GM21360 (cell line): ENCODE data around the gene ZNF365.
"Not testable (repeated sequence)": the region's sequence is repeated elsewhere in the genome, so short reads cannot be mapped to it uniquely, and the experiment has no call there.

Experiments
- ATAC-seq: cut with Tn5 transposase; IDR thresholded peaks from one replicate; pipeline ENCODE4 v1.9.1; 2021; ENCODE audit warnings: mild to moderate bottlenecking, moderate library complexity; ENCODE audit not compliant: unreplicated experiment

Gene ZNF365, protein sequence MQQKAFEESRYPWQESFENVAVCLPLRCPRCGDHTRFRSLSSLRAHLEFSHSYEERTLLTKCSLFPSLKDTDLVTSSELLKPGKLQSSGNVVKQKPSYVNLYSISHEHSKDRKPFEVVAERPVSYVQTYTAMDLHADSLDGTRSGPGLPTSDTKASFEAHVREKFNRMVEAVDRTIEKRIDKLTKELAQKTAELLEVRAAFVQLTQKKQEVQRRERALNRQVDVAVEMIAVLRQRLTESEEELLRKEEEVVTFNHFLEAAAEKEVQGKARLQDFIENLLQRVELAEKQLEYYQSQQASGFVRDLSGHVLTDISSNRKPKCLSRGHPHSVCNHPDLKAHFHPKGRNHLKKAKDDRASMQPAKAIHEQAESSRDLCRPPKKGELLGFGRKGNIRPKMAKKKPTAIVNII

DNA sequence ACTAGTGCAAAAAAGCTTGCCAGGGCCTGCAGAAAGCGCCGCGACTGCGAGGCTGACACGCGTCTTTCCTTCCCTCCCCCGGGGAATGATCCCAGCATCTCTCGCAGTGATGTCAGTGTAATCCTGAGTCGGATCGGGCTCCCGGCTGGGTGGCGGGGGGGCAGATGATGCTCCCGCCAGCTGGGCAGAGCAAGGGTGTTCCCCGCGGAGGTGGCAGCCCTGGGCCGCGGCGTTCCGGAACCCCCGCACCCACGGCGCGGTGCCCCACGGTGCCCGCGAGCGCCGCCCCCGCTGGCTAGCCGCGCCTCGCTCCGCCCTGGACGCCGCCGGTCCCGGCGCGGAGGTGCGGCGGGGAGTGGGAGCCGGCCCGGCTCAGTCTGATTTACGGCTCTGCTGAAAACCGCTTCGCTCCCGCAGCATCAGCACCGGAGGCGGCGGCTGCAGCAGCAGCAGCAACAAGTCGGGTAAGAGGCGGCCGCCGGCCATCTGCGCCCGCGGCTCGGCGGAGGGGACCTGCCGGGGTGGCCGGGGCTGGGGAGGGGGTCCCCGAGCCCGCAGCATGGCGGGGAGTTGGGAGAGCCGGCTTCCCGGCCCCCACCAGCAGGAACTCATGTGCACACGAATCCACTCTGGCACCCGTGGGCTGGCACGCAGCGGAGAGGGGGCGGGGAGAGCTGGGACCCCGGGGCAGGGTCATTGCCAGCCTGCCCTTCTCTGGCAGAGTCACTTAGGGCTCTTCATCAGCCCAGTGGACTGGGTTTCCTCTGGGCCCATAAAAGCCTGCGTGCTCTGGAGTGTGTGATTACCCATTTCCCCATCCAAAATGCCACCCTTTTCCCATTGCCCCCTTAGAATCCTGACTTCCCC lies at the start of gene ZNF365:
Gene ZNF365, plus strand, starts transcription at position 375 of the 867 bp plus-strand sequence. CDS start 1,825 bp downstream, outside the sequence.
- no peak for ATAC-seq

DNA sequence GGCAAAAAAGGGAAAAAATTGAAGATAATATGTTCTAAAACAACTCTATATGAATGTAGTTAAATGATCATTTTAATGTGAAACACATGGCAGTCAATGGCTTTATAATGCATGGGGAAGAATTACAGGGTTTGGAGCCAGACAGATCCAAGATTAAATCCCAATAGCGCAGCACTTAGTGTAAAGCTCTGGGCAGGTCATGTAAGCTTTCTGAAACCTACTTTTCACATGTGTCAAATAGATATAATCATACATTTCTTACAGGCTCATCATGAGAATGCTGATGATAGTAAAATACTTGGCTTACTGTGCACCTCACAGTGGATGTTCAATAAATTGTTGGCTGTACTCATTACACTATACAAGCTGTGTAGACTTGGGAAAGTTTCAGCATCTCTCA lies 48.0 kb upstream of the ZNF365 start:
- no peak for ATAC-seq

DNA sequence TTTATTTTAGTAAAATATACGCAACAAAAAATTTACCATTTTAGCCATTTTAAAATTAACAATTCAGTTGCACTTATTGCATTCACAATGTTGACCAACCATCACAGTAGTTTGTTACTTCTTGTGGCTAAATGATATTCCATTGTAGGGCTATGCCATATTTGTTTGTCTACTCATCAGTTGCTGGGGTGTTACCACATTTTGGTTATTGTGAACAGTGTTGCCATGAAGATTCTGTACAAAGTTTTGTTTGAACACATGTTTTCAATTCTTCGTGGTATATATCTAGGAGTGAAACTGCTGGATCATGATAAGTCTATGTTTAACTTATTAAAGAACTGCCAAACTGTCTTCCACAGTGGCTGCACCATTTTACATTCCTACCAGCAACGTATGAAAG lies 46.3 kb upstream of the ZNF365 start:
- ATAC-seq: no peak

DNA sequence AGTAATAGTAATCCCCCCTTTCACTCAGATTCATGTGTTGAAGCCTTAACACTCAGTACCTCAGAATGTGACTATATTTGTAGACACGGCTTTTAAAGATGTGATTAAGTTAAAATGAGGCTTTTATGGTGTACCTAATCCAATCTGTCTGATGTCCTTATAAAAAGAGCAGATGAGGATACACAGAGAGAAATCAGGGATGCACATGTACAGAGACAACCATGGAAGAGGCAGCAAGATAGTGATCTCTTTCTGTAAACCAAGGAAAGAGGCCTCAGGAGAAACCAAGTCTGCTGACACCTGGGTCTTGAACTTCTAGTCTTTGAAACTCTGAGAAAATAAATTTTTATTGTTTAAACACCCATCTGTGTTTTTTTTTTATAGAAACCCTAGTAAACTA lies 44.0 kb upstream of the ZNF365 start:
- ATAC-seq: no peak

DNA sequence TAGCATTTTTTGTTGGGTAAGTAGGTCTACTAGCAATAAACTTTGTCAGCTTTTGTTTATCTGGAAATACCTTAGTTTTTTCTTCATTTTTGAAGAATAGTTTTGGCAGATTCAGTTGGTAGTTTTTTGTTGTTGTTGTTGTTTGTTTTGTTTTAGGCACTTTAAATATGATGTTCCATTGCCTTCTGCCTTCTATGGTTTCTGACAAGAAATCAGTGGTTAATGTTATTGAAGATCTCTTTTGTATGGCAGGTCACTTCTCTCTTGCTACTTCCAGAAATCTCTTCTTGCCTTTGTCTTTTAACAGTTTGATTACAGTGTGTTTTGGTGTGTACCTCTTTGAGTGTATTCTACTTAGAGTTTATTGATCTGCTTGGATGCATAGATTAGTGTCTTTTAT lies 41.8 kb upstream of the ZNF365 start:
- ATAC-seq: no peak

DNA sequence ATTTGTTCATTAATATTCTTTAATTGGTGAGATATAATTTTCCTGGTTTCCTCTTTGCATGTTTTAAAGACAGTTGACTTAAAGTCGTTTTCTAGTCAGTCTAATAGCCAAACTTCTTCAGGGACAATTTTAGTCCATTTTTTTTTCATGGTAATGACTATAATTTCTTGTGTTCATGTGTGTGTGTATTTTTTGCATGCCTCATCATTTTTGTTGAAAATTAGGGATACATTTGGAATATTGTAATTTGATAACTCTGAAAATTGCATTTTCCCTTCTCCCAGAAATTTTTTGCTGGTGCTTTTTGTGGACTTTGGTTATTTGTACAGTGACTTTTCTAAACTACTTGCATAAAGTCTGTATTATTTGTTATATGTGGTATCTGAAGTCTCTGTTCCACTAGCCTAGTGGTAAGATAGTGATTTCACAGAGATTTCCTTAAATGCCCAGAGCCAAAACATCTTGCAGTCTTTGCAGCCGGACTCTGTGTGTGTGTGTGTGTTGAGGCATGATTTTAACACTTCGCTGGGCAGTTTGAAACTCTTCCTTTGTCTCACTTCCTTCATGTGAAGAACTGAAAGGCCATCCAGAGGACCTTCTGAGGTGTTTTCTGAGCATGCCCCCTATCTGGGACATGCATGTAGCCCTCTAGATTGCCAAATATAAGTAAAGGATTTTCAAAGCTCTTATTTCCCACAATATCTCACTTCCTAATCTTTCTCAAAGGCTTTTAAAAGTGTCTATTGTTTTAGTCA lies 40.9 kb upstream of the ZNF365 start:
- no peak for ATAC-seq

DNA sequence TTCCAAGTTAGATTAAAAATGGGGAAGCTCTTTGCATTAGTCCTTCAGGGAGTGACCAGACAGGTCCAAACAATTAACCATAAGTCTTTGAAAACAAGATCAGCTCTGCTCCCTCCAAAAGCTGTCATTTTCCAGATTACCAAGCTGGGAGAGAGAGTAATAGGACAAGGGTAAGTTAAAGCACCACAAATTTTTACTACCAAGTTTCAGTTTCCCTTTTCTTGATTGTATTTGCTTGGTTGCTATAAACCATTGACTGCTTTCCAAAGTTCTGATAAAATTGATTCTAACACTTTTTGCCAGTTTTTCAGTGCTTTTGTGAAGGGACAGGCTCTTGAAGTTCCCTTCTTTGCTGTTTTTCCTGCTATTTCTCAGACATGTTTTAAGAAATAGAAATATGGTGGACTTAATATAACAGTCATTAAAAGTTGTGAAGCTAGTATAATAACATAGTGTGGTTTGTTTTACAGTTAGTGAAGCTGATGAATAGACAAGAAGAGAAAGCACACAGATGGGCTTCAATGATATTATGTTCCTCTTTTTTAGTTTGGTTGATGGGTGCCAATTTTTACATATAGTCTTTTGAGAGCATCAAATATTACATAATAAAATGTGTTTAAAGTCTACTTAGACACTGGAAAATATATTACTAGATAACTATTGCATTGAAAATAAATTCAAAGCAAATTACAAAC lies 40.0 kb upstream of the ZNF365 start:
- no peak for ATAC-seq

DNA sequence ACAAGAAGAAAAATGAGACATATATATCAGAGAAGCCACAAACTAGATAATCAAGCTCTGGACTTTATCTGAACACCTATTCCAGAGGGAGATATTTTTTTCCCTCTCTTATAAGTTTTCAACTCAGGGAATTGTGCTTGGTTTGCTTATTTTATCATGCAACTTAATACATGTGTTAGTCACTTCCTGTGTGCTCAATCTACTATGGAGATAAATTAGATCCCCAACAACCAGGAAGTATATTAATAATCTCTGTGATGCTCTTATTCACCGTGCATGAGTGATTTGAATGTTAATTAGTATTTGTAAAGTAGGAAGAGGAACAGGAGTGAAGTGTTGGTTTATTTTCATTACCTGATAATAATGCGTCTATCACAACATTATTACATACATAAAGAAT lies 38.8 kb upstream of the ZNF365 start:
- ATAC-seq: no peak

DNA sequence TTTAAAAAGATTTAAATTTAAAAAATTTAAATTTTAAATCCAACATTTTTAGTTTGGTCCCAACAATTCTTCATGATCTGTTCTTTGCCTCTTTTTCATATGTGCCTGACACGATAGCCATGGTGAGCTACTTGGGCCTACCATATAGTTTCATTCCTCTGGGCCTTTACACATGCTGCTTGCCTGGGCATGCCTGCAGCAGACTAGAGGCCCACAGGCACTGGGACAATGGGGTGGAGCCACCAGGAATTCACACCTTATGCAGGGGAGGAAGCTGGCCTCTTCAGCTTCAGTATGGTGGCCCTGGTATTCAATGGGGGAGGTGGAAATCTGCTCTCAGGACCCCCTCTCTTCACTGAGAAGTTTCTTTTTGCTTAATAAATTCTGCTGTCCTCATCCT lies 37.8 kb upstream of the ZNF365 start:
- ATAC-seq: no peak

DNA sequence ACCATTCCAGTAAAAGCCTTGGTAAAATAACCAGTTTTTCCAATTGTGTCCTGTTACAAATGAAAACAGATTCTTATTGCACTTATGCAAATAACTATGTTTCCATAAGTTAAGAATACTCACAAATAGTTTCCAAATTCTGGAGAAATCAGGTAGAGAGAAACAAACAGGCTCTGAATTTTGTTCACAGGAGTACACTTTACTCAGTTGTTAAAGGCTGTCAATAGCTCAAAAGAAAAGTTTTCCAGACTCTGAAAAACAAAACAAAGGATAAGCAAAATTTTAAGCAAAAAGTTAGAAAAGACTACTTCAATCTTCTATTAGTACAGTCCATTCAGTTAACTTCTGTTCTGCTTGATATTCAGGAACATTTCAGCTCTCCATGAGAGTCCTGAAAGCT lies 32.8 kb upstream of the ZNF365 start:
- no peak for ATAC-seq

DNA sequence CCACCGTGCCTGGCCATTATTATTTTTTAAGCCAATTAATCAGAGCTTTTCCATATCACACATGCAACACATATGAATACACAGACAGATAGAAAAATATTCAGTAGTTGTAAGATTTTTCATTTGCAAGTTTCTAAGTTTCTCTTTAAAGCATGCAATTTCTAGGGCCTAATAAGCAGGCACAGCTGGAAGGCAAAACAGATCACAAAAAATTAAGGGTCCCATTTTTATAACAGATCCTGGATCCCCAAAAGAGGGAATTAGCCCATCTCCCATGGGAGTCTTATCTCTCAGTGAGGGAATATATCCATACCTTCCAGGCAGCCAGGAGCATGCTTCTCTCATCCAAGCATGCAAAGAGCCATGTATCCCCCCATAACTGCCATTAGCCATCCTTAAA lies 31.2 kb upstream of the ZNF365 start:
- ATAC-seq: no peak

DNA sequence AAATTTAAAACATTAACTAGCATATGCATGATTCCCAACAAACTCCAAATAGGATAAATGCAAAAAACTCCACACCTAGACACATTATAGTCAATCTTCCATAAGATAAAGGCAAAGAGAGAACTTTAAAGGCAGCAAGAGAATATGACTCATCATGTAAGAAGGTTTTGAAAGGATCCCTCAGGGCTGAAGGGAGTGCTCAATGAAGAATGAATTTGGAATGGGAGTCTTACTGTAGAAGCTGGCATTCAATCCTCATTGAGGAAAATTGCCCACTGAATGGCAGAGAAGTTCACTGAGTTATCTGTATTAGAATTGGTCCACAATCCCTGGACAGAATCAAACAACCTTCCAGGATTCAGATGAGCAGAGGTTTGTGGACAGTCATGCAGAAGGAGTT lies 26.1 kb upstream of the ZNF365 start:
- no peak for ATAC-seq

DNA sequence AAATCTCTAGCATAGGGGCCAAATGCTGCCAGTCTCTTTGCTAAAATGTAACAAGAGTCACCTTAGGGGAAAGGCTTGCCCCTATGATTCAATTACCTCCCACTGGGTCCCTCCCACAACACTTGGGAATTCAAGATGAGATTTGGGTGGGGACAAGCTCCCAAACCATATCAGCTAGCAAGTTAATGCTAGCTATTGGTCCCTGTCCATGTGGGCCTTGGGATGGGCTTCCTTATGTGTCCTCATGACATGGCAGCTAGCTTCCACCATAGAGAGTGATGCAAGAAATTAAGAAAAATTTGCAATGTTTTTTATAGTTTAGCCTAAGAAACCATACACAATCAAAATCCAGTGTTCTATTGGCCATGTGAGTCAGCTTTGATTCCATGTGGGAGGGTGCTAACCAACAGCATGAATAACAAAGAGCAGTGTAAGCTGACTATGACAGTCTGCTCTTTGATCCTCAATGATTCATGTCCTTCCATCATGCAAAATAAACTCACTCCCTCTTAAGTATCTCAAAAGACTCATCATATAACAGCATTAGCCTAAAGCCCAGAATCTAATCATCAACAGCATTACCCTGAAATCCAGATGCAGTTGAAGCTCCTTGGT lies 21.7 kb upstream of the ZNF365 start:
- ATAC-seq: no peak

DNA sequence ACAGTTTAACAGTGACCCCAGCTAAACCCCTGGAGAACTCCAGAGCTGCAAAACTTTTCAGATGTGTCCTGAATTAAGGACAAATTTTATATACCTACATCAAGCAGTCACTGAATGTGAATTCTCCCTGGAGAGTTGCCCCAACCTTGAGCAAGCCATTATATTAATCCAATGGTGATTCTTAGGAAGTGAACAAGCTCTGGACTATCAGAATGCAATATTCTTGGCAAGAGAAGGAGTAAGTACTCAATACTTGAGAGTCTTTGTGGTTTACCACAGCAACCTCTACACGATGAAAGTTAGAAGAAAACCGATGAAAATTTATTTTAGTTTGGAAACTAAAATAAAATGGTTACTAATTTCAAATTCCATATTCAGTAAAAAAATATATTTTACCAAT lies 19.3 kb upstream of the ZNF365 start:
- ATAC-seq: no peak

DNA sequence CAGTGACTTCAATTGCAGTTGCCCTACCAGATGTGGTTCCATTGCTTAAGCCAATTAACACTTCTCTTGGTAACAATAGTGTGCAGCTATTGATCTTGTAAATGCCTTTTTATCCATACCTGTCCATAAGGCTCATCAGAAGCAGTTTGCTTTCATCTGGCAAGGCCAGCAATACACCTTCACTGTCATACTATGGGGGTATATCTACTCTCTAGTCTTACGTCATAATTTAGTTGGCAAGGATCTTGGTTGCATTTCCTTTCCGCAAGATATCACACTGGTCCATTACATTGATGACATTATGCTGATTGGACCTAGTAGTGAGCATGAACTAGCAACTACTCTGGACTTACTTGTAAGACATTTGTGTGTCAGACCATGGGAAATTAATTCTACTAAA lies 17.7 kb upstream of the ZNF365 start:
- no peak for ATAC-seq

DNA sequence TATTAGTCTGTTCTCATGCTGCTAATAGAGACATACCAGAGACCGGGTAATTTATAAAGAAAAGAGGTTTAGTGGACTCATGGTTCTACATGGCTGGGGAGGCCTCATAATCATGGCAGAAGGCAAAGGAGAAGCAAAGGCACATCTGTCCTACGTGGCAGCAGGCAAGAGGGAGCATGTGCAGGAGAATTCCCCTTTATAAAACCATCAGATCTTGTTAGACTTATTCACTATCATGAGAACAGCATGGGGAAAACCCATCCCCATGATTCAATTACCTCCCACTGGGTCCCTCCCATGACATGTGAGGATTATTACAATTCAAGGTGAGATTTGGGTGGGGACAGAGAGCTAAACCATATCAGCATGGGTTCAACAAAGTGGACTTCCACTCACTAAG lies 16.0 kb upstream of the ZNF365 start:
- ATAC-seq: not testable (repeated sequence)

DNA sequence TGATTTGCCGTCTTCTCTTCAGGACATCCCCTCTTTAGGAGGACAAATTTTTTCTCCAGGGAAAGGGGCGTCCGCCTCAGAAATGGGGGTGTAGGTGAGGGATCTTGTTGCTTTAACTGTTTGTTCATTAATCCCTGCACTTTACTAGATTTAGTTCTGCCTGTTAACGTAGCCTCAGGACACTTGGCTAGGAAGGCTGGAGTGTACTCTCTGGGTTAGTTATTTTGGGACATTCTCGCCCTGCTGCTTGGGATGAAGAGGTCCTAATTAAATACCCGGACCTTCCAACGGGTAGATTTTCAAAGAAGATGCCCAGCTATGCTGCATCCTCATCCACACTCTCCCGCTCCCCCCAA lies 552 bp upstream of the ZNF365 start:
- ATAC-seq: no peak

DNA sequence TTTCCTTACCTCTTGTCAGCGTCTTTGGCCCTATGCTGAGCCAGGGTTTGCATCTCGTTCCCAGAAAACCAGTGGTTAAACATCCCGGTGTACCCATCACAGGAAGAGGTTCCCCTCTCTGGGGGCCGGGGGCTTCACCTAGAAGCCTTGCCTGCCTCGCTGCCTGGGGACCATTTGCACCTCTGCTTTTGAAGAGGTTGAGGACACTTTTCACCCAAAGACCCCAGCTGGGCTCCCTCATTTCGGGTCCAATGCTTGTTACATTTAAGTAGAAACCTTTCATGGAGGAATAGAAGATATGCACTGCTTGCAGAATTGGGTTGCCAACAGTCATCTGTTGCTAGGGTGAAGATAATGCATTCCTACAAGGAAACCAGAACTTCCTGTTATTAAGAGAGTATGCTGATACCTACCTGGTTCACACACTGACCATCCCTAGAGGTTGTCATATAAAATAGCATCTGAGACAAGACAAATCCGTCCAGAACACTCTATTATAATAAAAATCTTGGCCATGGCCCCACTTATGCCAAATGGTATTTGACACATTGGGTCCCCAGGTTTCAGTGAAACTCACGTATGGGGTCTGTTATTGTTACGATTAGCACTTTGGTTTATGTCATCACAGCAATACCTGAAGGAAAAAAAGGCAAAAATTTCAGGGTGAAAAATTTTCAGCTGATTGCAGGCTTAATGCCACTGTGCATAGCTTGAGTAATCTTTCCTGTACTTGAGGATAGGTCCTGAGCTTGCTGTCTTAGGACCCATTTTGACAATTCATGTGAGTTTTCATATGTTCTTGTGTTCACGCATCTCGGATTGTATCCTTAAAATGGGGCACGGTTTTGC lies 917 bp downstream of the ZNF365 start:
- no peak for ATAC-seq
